Measurements from ENCODE around the gene KRTAP5-6.

KRTAP5-6 gene

DNA sequence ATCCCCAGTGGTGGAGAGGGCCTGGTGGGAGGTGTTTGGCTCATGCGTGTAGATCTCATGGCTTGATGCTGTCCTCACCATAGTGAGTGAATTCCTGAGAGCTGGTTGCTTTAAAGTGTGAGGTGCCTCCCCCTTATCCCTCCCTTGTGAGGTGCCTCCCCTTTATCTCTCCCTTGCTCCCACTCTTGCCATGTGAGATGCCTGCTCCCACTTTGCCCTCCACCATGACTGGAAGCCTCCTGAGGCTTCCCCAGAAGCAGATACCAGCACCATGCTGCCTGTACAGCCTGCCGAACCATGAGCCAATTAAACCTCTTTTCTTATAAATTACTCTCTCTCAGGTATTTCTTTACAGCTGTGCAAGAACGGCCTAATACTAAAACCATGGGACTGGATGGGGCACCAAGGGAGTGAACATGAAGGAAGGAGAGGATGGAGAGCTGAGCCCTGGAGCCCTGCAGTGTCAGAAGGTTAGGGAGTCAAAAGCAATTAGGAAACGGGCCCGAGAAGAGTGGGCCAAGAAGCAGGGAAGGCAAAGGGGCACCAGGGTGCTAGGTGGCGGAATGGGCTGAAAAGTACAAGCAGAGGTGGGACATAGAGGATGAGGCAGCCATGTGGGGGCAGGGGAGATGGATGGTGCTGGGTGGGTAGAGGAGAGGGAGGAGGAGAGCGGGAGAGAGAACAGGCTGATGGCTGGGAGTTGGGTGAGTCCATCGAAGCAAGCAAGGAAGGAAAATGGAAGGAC, 44.0 kb downstream of the KRTAP5-6 start:
- TF ChIP-seq, protein P1, sequence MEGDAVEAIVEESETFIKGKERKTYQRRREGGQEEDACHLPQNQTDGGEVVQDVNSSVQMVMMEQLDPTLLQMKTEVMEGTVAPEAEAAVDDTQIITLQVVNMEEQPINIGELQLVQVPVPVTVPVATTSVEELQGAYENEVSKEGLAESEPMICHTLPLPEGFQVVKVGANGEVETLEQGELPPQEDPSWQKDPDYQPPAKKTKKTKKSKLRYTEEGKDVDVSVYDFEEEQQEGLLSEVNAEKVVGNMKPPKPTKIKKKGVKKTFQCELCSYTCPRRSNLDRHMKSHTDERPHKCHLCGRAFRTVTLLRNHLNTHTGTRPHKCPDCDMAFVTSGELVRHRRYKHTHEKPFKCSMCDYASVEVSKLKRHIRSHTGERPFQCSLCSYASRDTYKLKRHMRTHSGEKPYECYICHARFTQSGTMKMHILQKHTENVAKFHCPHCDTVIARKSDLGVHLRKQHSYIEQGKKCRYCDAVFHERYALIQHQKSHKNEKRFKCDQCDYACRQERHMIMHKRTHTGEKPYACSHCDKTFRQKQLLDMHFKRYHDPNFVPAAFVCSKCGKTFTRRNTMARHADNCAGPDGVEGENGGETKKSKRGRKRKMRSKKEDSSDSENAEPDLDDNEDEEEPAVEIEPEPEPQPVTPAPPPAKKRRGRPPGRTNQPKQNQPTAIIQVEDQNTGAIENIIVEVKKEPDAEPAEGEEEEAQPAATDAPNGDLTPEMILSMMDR (IDR thresholded peaks at IDR 0.05; ENCODE audit: low read depth, low read length): no peak
- no peak for DNase-seq (ENCODE audit: extremely low read depth, low read depth)

DNA sequence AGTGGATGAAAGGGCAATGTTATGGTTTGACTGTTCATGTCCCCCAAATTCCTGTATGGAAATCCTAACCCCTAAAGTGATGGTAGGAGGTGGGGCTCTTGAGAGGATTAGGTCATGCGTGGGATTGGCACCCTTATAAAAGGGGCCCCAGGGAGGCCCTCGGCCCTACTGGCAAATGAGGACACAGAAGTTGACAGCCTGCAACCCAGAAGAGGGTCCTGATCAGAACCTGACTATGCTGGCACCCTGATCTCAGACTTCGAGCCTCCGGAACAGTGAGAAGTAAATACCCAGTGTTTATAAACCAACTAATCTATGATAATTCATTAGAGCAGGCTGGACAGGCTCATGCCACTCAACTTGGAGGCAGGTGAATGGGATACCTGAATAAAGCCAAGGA, 44.7 kb downstream of the KRTAP5-6 start:
- DNase-seq (ENCODE audit: extremely low read depth, low read depth): no peak
- TF ChIP-seq, protein P1 (IDR thresholded peaks at IDR 0.05; ENCODE audit: low read depth, low read length): no peak

GRCh38 chr11:1742371-1742770, 45.4 kb downstream of the KRTAP5-6 start:
- DNase-seq (ENCODE audit: extremely low read depth, low read depth): no peak
- TF ChIP-seq, protein P1 (IDR thresholded peaks at IDR 0.05; ENCODE audit: low read depth, low read length): no peak

DNA sequence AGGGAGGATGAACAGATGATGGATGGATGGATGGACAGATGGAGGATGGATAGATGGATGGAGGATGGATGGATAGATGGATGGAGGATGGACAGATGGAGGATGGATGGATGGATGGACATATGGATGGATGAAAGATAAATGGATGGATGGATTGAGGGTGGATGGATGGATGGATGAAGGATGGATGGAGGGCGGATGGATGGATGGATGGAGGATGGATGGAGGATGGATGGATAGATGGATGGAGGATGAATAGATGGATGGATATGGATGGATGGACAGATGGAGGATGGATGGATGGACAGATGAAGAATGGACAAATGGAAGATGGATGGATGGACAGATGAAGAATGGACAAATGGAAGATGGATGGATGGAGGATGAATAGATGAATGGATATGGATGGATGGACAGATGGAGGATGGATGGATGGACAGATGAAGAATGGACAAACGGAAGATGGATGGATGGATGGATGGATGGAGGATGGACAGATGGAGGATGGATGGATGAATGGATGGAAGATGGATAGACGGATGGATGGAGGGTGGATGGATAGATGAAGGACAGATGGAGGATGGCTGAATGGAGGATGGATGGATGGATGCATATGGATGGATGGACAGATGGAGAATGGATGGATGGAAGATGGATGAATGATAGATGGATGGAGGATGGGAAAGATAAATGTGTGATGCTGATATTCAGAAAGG, 46.0 kb downstream of the KRTAP5-6 start:
- DNase-seq (ENCODE audit: extremely low read depth, low read depth): no peak
- TF ChIP-seq, protein P1 (IDR thresholded peaks at IDR 0.05; ENCODE audit: low read depth, low read length): no peak

DNA sequence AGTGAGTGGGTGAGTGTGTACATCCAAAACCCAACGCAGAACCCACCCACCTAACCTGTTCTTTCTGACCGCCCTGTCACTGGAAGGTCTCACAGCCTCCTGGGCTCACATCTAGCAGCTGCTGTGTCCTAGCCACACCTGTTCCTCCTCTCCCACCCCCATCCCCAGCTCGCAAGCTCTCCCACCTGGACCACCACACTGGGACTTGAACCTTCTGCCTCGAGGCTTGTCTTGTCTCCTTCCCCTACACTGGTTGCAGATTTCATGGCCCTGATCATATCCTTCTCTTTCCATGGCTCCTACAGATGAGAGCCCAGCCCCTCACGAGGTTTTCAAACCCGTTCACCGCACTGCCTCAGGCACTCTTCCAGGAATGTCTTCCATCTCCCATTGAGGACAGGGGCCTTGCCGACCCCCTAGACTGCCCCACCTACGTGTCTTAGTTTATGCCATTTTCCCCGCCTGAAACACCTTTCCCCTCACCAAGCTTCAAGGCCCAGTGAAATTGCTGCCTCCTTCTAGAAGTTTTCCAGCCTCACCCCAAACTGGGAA, 46.7 kb downstream of the KRTAP5-6 start:
- TF ChIP-seq, protein P1 (IDR thresholded peaks at IDR 0.05; ENCODE audit: low read depth, low read length): no peak

DNA sequence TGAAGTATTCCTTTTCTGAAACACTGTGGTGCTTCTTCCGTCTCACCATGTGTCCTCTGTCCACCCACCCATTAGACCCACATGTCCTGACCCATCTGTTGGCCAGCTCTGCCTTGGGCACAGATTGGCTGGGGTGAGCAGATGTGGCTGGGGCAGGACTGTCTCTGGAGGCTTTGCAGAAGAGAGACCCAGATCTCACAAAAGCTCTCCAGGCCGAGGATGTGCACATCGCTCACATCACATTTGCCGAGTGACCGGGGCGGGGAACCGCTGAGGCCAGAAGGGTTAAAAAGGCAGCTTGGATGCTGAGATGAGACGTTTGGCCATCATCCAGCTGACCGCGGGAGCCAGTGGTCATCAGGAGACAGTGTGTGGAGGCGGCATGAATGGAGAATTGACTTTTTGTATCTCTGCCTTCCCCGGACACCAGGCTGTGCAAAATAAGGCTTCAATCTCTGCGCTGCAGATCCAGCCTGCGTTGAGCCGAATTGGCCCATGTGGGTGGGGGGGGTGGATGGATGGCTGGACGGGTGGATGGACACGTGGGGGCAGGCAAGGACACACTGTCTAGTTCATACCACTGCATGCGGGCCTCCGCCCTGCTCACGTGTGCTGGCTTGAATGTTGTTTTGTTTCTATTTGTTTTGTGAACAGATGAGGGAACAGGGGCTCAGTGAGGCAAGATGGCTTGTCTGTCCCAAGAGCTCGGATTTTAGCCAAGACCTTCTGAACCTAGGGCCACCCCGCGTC, 47.3 kb downstream of the KRTAP5-6 start:
- TF ChIP-seq, protein P1 (IDR thresholded peaks at IDR 0.05; ENCODE audit: low read depth, low read length): no peak
- DNase-seq (ENCODE audit: extremely low read depth, low read depth): no peak

More for the DNA sequence above, 46.7 kb downstream of the KRTAP5-6 start:
- no peak for DNase-seq (ENCODE audit: extremely low read depth, low read depth)
